K562 (cell line): ENCODE data around the gene CFD. TPM values are rescaled to one million over a fixed set of nuclear protein-coding genes. Genes with fewer than 3 reads are reported as not detected.

Experiments used
- ATAC-seq: fragments of 200-7000 bp; cut with Tn5 transposase; 3 replicates; pipeline ENCODE4 v1.9.1; 2020; ENCODE audit warnings: moderate library complexity
- BruUV-seq: library from RNA; stranded (reverse); fragments of 400-500 nt; replicated peaks from 2 replicates; lab custom pipeline; 2021; lab: Mats Ljungman, UMichigan
- CTCF ChIA-PET: fragments of 300-600 bp; formaldehyde crosslinking; extraction: SDS; loops from one replicate; lab custom pipeline; 2021; ENCODE audit warnings: low intra/inter-chr PET ratio; lab: Yijun Ruan, JAX
- POLR2A ChIA-PET: fragments of 300-600, 350-650 bp; sonication (Branson Sonifier 250); formaldehyde crosslinking; extraction: SDS; loops from one replicate; lab custom pipeline; 2021; ENCODE audit warnings: antibody characterized with exemption, inconsistent platforms; lab: Yijun Ruan, JAX
- DNase-seq, 4 experiments: peaks; one replicate each; pipeline versions ENCODE4 v3.0.0 to v3.0.0-alpha.2; 2011 to 2018; ENCODE audit warnings: low spot score in 3 of 4, mixed read lengths in 3 of 4; ENCODE audit errors: extremely low read depth in 1 of 4
- FAIRE-seq: peaks from 2 replicates; lab custom pipeline; 2011; peaks lifted over from hg19 to GRCh38; lab: Jason Lieb, UNC
- H2AFZ ChIP-seq: 2 replicates; pipeline ENCODE4 v1.6.0; 2011; ENCODE audit warnings: low read depth, low read length, control low read depth, inconsistent platforms
- H3K27ac ChIP-seq: fragments of 200-600 bp; 3 replicates; pipeline ENCODE4 v1.8.0; 2011; ENCODE audit warnings: low read depth, mild to moderate bottlenecking, control low read depth, inconsistent platforms, low read length, moderate library complexity, mixed read lengths; ENCODE audit errors: extremely low read depth
- H3K27me3 ChIP-seq, 2 experiments: fragments of 300-600 bp in 1 of 2; 2 replicates in 1 of 2; 3 replicates in 1 of 2; pipeline versions ENCODE4 v1.6.0 to v1.8.0; 2011; ENCODE audit warnings: inconsistent platforms in 2 of 2, low read length in 2 of 2, mild to moderate bottlenecking in 1 of 2, mixed read lengths in 1 of 2, moderate library complexity in 1 of 2; ENCODE audit not compliant: control insufficient read depth in 2 of 2, insufficient read depth in 2 of 2
- H3K36me3 ChIP-seq: fragments of 300-600 bp; 3 replicates; pipeline ENCODE4 v1.8.0; 2011; ENCODE audit warnings: mild to moderate bottlenecking, low read length, inconsistent platforms; ENCODE audit not compliant: control insufficient read depth, insufficient read depth
- H3K4me1 ChIP-seq, 2 experiments: fragments of 200-600 bp in 1 of 2; replicated peaks in 1 of 2; 2 replicates in 1 of 2; 3 replicates in 1 of 2; pipeline versions ENCODE4 v1.5.1 to v1.8.0; 2011; ENCODE audit warnings: inconsistent platforms in 2 of 2, low read length in 2 of 2, mild to moderate bottlenecking in 1 of 2, mixed read lengths in 1 of 2, moderate library complexity in 1 of 2; ENCODE audit not compliant: control insufficient read depth in 2 of 2, insufficient read depth in 2 of 2
- H3K4me2 ChIP-seq: 2 replicates; pipeline ENCODE4 v1.6.1; 2011; ENCODE audit warnings: low read length, control low read depth, inconsistent platforms, mixed read lengths; ENCODE audit not compliant: insufficient read depth
- H3K4me3 ChIP-seq: fragments of 200-600 bp; sonication (generic), shearing (Covaris generic); 2 replicates; pipeline ENCODE4 v1.5.1; 2016; ENCODE audit warnings: control low read depth, inconsistent platforms
- H3K79me2 ChIP-seq: fragments of 200-600 bp; 3 replicates; pipeline ENCODE4 v1.8.0; 2011; ENCODE audit warnings: low read length, inconsistent platforms; ENCODE audit not compliant: control insufficient read depth, insufficient read depth
- H3K9ac ChIP-seq, 2 experiments: 2 replicates each; pipeline versions ENCODE4 v1.6.0 to v1.6.1; 2011; ENCODE audit warnings: low read depth in 2 of 2, low read length in 2 of 2, control low read depth in 1 of 2, inconsistent platforms in 1 of 2, mild to moderate bottlenecking in 1 of 2, mixed read lengths in 1 of 2; ENCODE audit not compliant: insufficient read depth in 1 of 2
- H3K9me1 ChIP-seq: one replicate; pipeline ENCODE4 v1.6.0; 2011; ENCODE audit warnings: inconsistent platforms, mild to moderate bottlenecking, low read length, moderate library complexity; ENCODE audit not compliant: control insufficient read depth, insufficient read depth
- H3K9me3 ChIP-seq: replicated peaks from 2 replicates; pipeline ENCODE4 v1.5.1; 2011; ENCODE audit warnings: low read depth, low read length, inconsistent platforms; ENCODE audit not compliant: control insufficient read depth, insufficient read depth
- H4K20me1 ChIP-seq: replicated peaks from 2 replicates; pipeline ENCODE4 v1.6.1; 2011; ENCODE audit warnings: low read length, inconsistent platforms, mixed read lengths; ENCODE audit not compliant: control insufficient read depth, insufficient read depth
- ATF7 ChIP-seq: fragments of 450-650 bp; IDR thresholded peaks from 2 replicates; pipeline ENCODE4 v1.7.1; 2014; ENCODE audit warnings: mild to moderate bottlenecking, moderate library complexity
- CREBBP ChIP-seq: IDR thresholded peaks from one replicate; pipeline ENCODE4 v1.6.1; 2012; ENCODE audit warnings: low read depth, mild to moderate bottlenecking, control low read depth, inconsistent platforms, low read length
- DMBX1 ChIP-seq: fragments of 250-450 bp; sonication (Bioruptor Pico); IDR thresholded peaks from 2 replicates; pipeline ENCODE4 v1.8.0; 2022; ENCODE audit warnings: inconsistent platforms, mild to moderate bottlenecking, moderate library complexity, borderline replicate concordance
- ELK3 ChIP-seq: fragments of 450-650 bp; formaldehyde crosslinking; IDR thresholded peaks from 2 replicates; pipeline ENCODE4 v1.4.0; 2020; ENCODE audit warnings: mild to moderate bottlenecking
- KAT7 ChIP-seq: sonication (generic); formaldehyde crosslinking; IDR thresholded peaks from 2 replicates; pipeline ENCODE4 v1.8.0; 2022; ENCODE audit warnings: missing genetic modification reagents, mild to moderate bottlenecking, borderline replicate concordance
- NCOA6 ChIP-seq: fragments of 450-650 bp; IDR thresholded peaks from 2 replicates; pipeline ENCODE4 v1.6.1; 2017; ENCODE audit warnings: mild to moderate bottlenecking
- NFATC3 ChIP-seq: fragments of 450-650 bp; IDR thresholded peaks from 2 replicates; pipeline ENCODE4 v1.6.1; 2017; ENCODE audit warnings: mild to moderate bottlenecking
- POLR2AphosphoS2 ChIP-seq: IDR thresholded peaks from 2 replicates; pipeline ENCODE4 v1.6.1; 2012; ENCODE audit warnings: low read length, improper control_type of control experiment
- POLR2G ChIP-seq: fragments of 200-400 bp; formaldehyde crosslinking; IDR thresholded peaks from 2 replicates; pipeline ENCODE4 v1.6.1; 2017; ENCODE audit warnings: low read depth, mild to moderate bottlenecking, antibody characterized with exemption, low read length, moderate library complexity
- PTBP1 ChIP-seq: fragments of 200-400 bp; formaldehyde crosslinking; IDR thresholded peaks from 2 replicates; pipeline ENCODE4 v1.6.1; 2017; ENCODE audit warnings: low read depth, low read length
- SMAD3 ChIP-seq: fragments of 450-650 bp; formaldehyde crosslinking; conservative IDR thresholded peaks from 2 replicates; pipeline ENCODE4 v1.4.0; 2020; ENCODE audit warnings: mild to moderate bottlenecking
- TBP ChIP-seq: optimal IDR thresholded peaks from 2 replicates; pipeline ENCODE3; 2011; ENCODE audit warnings: low read depth, low read length, improper control_type of control experiment
- ZNF407 ChIP-seq: fragments of 450-650 bp; IDR thresholded peaks from 2 replicates; pipeline ENCODE4 v1.6.1; 2016; ENCODE audit warnings: low read depth
- WGBS: fragments of 100-300 bp; shearing (Covaris generic); methylation state at CpG from one replicate; pipeline ENCODE4 v1.1.6; 2016; ENCODE audit warnings: low coverage, mixed read lengths; ENCODE audit not compliant: insufficient coverage; ENCODE audit errors: missing lambda C conversion rate; 5-methylcytosine and 5-hydroxymethylcytosine counted together
- in situ Hi-C: fragments of 300-500 bp; cut with MboI; formaldehyde crosslinking; loops from 4 replicates; pipeline ENCODE4 v1.15.0; 2018; ENCODE audit warnings: inconsistent platforms, mixed read lengths
- intact Hi-C: fragments of 100-400 bp; cut with micrococcal nuclease; formaldehyde crosslinking; loops from 2 replicates; pipeline ENCODE4 v1.14.2; 2022
- polyA plus RNA-seq, 8 experiments: library from polyadenylated mRNA; depleted of rRNA in 4 of 8; stranded (reverse) in 5 of 8; unstranded in 3 of 8; fragments of >200 nt; fragmentation: Nextera tagmentation in 2 of 8; fragmentation: Illumina TruSeq in 1 of 8; extraction: Ambion mirVana in 2 of 8; extraction: Trizol in 1 of 8; gene quantifications; 2 replicates each; pipeline versions ENCODE4 v1.2.1 to v1.2.3, GENCODE V29; 2011 to 2014; ENCODE audit warnings: inconsistent platforms in 1 of 8, missing spikeins in 1 of 8
- total RNA-seq, 7 experiments: library from RNA; depleted of rRNA in 6 of 7; stranded (reverse); fragments of >200 nt in 6 of 7; fragmentation: Illumina TruSeq in 2 of 7; extraction: Trizol in 2 of 7; gene quantifications; 2 replicates each; pipeline versions ENCODE4 v1.2.1 to v1.2.3, GENCODE V29; 2011 to 2021; ENCODE audit warnings: low replicate concordance in 1 of 7

The CFD gene
- total and polyA plus RNA-seq, 9 of the 15 experiments (the other 6 are each of a cell fraction or from before 2014, with no cell fraction given) = 0.52 to 59.4 (median 7.6) TPM

GRCh38 chr19:861756-862580 is 2.5 kb downstream of the CFD start:
- peak; percentile 94 to 98 (median 94) for DNase-seq
- 2% methylated on average over 32 of the region's 60 CpGs for WGBS
- Histone ChIP-seq H3K4me2 (peak overlapping the region; percentile 72), H3K9me1 (no peaks in the 10 kb centered on the region), H3K27me3 (no peaks in the 10 kb centered on the region), H3K9me3 (no peaks in the 10 kb centered on the region), H3K4me3 (peak overlapping the region; percentile 62), H2AFZ (no peak overlapping the region), H3K4me1 (peaks cover 25 to 70% of the 10 kb centered on the region in 2 experiments), H3K27ac (peak overlapping the region; percentile 91; the same call in 2 of the 3 replicates), H3K79me2 (peaks cover 12% of the 10 kb centered on the region), H3K36me3 (peaks cover 17% of the 10 kb centered on the region; the same call in 1 of the 3 replicates), H3K9ac (peak overlapping the region in 1 of 2 experiments; percentile 88; a peak in 2 of 4 replicates), H4K20me1 (no peaks in the 10 kb centered on the region)
- peak; percentile 78 for ATAC-seq
- FAIRE-seq = peak; percentile 90
- POLR2A ChIA-PET = interaction anchor here (0.7 to 1.3 kb wide), 3 partner anchors 45 to 160 kb away, joined by 3 to 4 read pairs (median 3); partner anchors contain the start of gene RNU6-2
- intact Hi-C loops (loop anchor here (1.0 to 5.0 kb wide), 4 partner anchors 53 to 380 kb away; partner anchors contain the start of genes ATP5F1D and WDR18), in situ Hi-C loops (no loop called here)
- no TSS peak for BruUV-seq
- CTCF ChIA-PET = interaction anchor here (1.5 kb wide), 1 partner anchor 56 kb away, joined by 6 read pairs; the partner anchor contains the start of gene KISS1R
- TF ChIP-seq NFATC3 = no peak
- TF ChIP-seq DMBX1 = no peak
- TF ChIP-seq CREBBP = no peak
- peak; percentile 42 for TF ChIP-seq ATF7
- no peak for TF ChIP-seq ZNF407
- TF ChIP-seq PTBP1 = no peak
- 0 out of 2 replicates have a peak, but pooled peaks have one; percentile 69 for TF ChIP-seq KAT7 (CRISPR knock-in tag)
- no peak for TF ChIP-seq ELK3 (CRISPR knock-in tag)
- TF ChIP-seq POLR2G = peak; percentile 80
- no peak; the same call in 1 of the 2 replicates for TF ChIP-seq NCOA6
- no peak for TF ChIP-seq SMAD3 (CRISPR knock-in tag)
- TF ChIP-seq TBP = peak; percentile 64
- no peak for TF ChIP-seq POLR2AphosphoS2
